ENCODE results near the gene PDE6H.

PDE6H gene

DNA sequence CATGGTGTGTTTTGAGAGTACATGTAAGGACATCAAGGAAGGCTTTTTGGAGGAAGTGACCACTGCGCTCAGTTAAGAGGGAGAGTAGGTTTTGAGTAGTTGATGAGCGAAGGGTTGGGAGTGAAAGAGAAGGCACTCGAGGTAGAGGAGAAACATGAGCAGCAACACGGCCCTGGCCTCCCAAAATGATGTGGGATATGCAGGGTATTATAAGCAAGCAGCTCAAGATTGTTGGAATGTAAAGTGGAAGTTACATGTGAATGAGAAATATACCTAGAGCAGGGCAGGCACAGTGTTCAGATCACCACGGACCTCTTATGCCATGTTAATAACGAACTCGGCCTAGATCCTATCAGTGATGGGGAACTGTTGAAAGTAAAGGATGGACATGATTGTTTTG is 9.3 kb upstream of the PDE6H start:
- H3K4me3 ChIP-seq (ENCODE audit: low read depth in 1 of 2, low read length in 2 of 2): peak overlapping the region in 1 of 2 experiments; percentile 77; a peak in 2 of 4 replicates
- DNase-seq (no peak), ATAC-seq (ENCODE audit: insufficient read depth, low read depth) (no peak)
- H3K79me2 ChIP-seq (ENCODE audit: insufficient read depth, low read length): peaks cover 60% of the 10 kb centered on the region
- TF ChIP-seq EZH2 (IDR thresholded peaks at IDR 0.05; ENCODE audit: borderline replicate concordance, low read depth, low read length, severe bottlenecking): no peak
- TF ChIP-seq, protein P1, sequence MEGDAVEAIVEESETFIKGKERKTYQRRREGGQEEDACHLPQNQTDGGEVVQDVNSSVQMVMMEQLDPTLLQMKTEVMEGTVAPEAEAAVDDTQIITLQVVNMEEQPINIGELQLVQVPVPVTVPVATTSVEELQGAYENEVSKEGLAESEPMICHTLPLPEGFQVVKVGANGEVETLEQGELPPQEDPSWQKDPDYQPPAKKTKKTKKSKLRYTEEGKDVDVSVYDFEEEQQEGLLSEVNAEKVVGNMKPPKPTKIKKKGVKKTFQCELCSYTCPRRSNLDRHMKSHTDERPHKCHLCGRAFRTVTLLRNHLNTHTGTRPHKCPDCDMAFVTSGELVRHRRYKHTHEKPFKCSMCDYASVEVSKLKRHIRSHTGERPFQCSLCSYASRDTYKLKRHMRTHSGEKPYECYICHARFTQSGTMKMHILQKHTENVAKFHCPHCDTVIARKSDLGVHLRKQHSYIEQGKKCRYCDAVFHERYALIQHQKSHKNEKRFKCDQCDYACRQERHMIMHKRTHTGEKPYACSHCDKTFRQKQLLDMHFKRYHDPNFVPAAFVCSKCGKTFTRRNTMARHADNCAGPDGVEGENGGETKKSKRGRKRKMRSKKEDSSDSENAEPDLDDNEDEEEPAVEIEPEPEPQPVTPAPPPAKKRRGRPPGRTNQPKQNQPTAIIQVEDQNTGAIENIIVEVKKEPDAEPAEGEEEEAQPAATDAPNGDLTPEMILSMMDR (IDR thresholded peaks at IDR 0.05; ENCODE audit: borderline replicate concordance, extremely low read depth, low read length, poor library complexity, severe bottlenecking): no peak
- peaks cover 16% of the 10 kb centered on the region for H3K36me3 ChIP-seq (ENCODE audit: insufficient read depth, low read length)
- H3K27me3 ChIP-seq (ENCODE audit: insufficient read depth, low read length, poor library complexity): no peaks in the 10 kb centered on the region
- no peaks in the 10 kb centered on the region for H3K9me3 ChIP-seq (ENCODE audit: insufficient read depth, low read length, severe bottlenecking)
- peak overlapping the region; percentile 89 for H3K4me2 ChIP-seq (ENCODE audit: insufficient read depth, low read length)
- peaks cover 9% of the 10 kb centered on the region; the same call in 1 of the 2 replicates for H4K20me1 ChIP-seq (ENCODE audit: insufficient read depth, low read length)
- H3K9ac ChIP-seq (ENCODE audit: low read depth, low read length): peak overlapping the region; percentile 78
- peak overlapping the region; percentile 81 for H2AFZ ChIP-seq (ENCODE audit: low read depth, low read length)
- H3K4me1 ChIP-seq (ENCODE audit: insufficient read depth, low read length): peaks cover 52% of the 10 kb centered on the region
- H3K27ac ChIP-seq (ENCODE audit: low read length): peak overlapping the region; percentile 87

DNA sequence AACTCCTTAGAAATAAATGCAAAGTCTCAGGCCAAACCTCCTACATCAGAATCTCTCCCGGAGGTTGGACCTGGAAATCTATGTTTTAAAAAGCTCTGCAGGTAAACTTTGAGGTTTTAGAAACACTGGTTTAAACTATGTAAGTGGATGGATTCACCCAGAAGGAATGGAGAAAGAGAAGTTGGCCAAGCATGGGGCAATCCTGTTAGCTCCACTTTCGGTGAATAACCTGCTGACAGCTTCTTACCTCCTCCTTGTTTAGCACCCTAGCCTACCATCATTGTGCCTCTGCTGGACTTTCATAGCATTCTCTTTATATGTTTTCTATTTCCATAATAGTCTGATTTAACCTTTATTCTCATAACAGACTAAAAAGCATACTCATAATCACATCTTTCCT is 8.4 kb upstream of the PDE6H start:
- Histone ChIP-seq H3K9ac (ENCODE audit: low read depth, low read length) (no peak overlapping the region), H3K9me3 (ENCODE audit: insufficient read depth, low read length, severe bottlenecking) (no peaks in the 10 kb centered on the region), H3K27me3 (ENCODE audit: insufficient read depth, low read length, poor library complexity) (no peaks in the 10 kb centered on the region), H3K4me1 (ENCODE audit: insufficient read depth, low read length) (peaks cover 43% of the 10 kb centered on the region), H3K79me2 (ENCODE audit: insufficient read depth, low read length) (peaks cover 51% of the 10 kb centered on the region), H3K36me3 (ENCODE audit: insufficient read depth, low read length) (peaks cover 8% of the 10 kb centered on the region; the same call in 1 of the 2 replicates), H4K20me1 (ENCODE audit: insufficient read depth, low read length) (peaks cover 3% of the 10 kb centered on the region; the same call in 1 of the 2 replicates), H3K4me3 (ENCODE audit: low read depth in 1 of 2, low read length in 2 of 2) (no peak overlapping the region), H2AFZ (ENCODE audit: low read depth, low read length) (peak overlapping the region; percentile 36; the same call in 1 of the 2 replicates), H3K27ac (ENCODE audit: low read length) (peak overlapping the region; percentile 87), H3K4me2 (ENCODE audit: insufficient read depth, low read length) (no peak overlapping the region)
- TF ChIP-seq, protein P1 (IDR thresholded peaks at IDR 0.05; ENCODE audit: borderline replicate concordance, extremely low read depth, low read length, poor library complexity, severe bottlenecking): no peak
- TF ChIP-seq EZH2 (IDR thresholded peaks at IDR 0.05; ENCODE audit: borderline replicate concordance, low read depth, low read length, severe bottlenecking): no peak
- ATAC-seq (ENCODE audit: insufficient read depth, low read depth) (no peak), DNase-seq (no peak)

DNA sequence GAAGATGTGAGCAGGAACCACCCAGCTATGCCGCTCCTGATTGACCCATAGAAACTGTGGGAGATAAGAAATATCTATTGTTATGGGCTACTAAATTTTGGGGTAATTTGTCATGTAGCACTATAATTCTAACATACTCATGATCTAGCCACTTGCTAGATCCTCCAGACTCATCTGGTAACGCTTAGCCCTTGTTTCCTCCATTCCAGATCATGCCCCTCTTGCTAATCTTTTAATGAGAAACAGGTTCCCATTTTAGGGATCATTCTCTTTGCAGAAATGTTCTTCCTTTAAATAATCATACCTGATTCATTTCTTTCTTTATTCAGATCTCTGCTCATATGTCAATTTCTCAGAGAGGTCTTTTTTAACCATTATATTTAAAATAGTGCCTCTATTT is 7.6 kb upstream of the PDE6H start:
- no peak overlapping the region for H2AFZ ChIP-seq (ENCODE audit: low read depth, low read length)

More for the DNA sequence above, 7.6 kb upstream of the PDE6H start:
- H3K9me3 ChIP-seq (ENCODE audit: insufficient read depth, low read length, severe bottlenecking): no peaks in the 10 kb centered on the region
- no peak overlapping the region for H3K9ac ChIP-seq (ENCODE audit: low read depth, low read length)
- H3K36me3 ChIP-seq (ENCODE audit: insufficient read depth, low read length): no peaks in the 10 kb centered on the region; the same call in 1 of the 2 replicates
- H3K79me2 ChIP-seq (ENCODE audit: insufficient read depth, low read length): peaks cover 43% of the 10 kb centered on the region
- no peak for ATAC-seq (ENCODE audit: insufficient read depth, low read depth)
- H3K27ac ChIP-seq (ENCODE audit: low read length): peak overlapping the region; percentile 87
- H4K20me1 ChIP-seq (ENCODE audit: insufficient read depth, low read length): no peaks in the 10 kb centered on the region
- H3K4me3 ChIP-seq (ENCODE audit: low read depth in 1 of 2, low read length in 2 of 2): no peak overlapping the region
- H3K4me1 ChIP-seq (ENCODE audit: insufficient read depth, low read length): peaks cover 35% of the 10 kb centered on the region
- no peak for DNase-seq
- TF ChIP-seq, protein P1 (IDR thresholded peaks at IDR 0.05; ENCODE audit: borderline replicate concordance, extremely low read depth, low read length, poor library complexity, severe bottlenecking): no peak
- TF ChIP-seq EZH2 (IDR thresholded peaks at IDR 0.05; ENCODE audit: borderline replicate concordance, low read depth, low read length, severe bottlenecking): no peak
- no peak overlapping the region for H3K4me2 ChIP-seq (ENCODE audit: insufficient read depth, low read length)
- no peaks in the 10 kb centered on the region for H3K27me3 ChIP-seq (ENCODE audit: insufficient read depth, low read length, poor library complexity)

All from DND-41 (cell line).